Heart right ventricle (tissue), 16 donors: ENCODE measurements around the gene BICRAL. TPM values are rescaled to one million over a fixed set of nuclear protein-coding genes. Genes with fewer than 3 reads are reported as not detected.

Experiments
- ATAC-seq, 8 donors: fragments of 200-7000 bp; cut with Tn5 transposase; one replicate each; pipeline ENCODE4 v1.9.1; 2020; ENCODE audit warnings: mild to moderate bottlenecking in 8 of 8, moderate library complexity in 8 of 8, moderate number of reproducible peaks in 1 of 8
- DNase-seq, 2 donors: peaks; one replicate each; pipeline ENCODE4 v3.0.0-alpha.2; 2020
- H3K27ac ChIP-seq, 10 donors: fragments of 200-600 bp; sonication (generic) in 2 of 10; one replicate each; pipeline versions ENCODE4 v1.5.0 to v1.8.0; 2020 to 2022; ENCODE audit warnings: mild to moderate bottlenecking in 3 of 10
- H3K27me3 ChIP-seq, 7 donors: fragments of 200-600 bp; one replicate each; pipeline ENCODE4 v1.8.0; 2021 to 2022; ENCODE audit warnings: mild to moderate bottlenecking in 2 of 7
- H3K36me3 ChIP-seq, 9 donors: fragments of 200-600 bp; sonication (generic) in 1 of 9; one replicate each; pipeline versions ENCODE4 v1.5.0 to v1.8.0; 2020 to 2022; ENCODE audit warnings: mild to moderate bottlenecking in 2 of 9
- H3K4me1 ChIP-seq, 9 donors: fragments of 200-600 bp; sonication (generic) in 1 of 9; one replicate each; pipeline versions ENCODE4 v1.5.0 to v1.8.0; 2020 to 2022; ENCODE audit warnings: mild to moderate bottlenecking in 4 of 9
- H3K4me3 ChIP-seq, 10 donors: fragments of 200-600 bp; sonication (generic) in 2 of 10; one replicate each; pipeline versions ENCODE4 v1.5.0 to v1.8.0; 2020 to 2022; ENCODE audit warnings: mild to moderate bottlenecking in 7 of 10, moderate library complexity in 2 of 10
- H3K9me3 ChIP-seq, 11 donors: fragments of 200-600 bp in 10 of 11; sonication (generic) in 2 of 11; one replicate each; pipeline versions ENCODE4 v1.5.0 to v1.8.0; 2013 to 2022; ENCODE audit warnings: mild to moderate bottlenecking in 2 of 11, control low read depth in 1 of 11, moderate library complexity in 1 of 11
- WGBS, 2 donors: extraction: QIAGEN DNeasy Blood & Tissue Kit; methylation state at CpG; one replicate each; pipeline ENCODE4 v1.1.7; 2013; ENCODE audit warnings: inconsistent platforms in 1 of 2; 5-methylcytosine and 5-hydroxymethylcytosine counted together
- intact Hi-C, 10 donors: fragments of 100-400 bp; cut with DNase I; formaldehyde crosslinking; loops; one replicate each; pipeline versions ENCODE4 v1.11.1 to v1.14.2; 2022
- polyA plus RNA-seq, 2 donors: library from polyadenylated mRNA; stranded (reverse); fragments of 200-250 nt; gene quantifications; one replicate each; pipeline ENCODE4 v1.2.3, GENCODE V29; 2013
- total RNA-seq, 10 donors: library from RNA; stranded (reverse); fragmentation: NEBNext Ultra II Directional in 3 of 10; extraction: Animal tissue kit (Norgen Biotek cat#: 25700) in 3 of 10; gene quantifications; one replicate each; pipeline versions ENCODE4 v1.2.1 to v1.2.4, GENCODE V29; 2021 to 2023
- TF ChIP-seq, protein P1 (sequence below), 9 donors: fragments of 200-600 bp; sonication (generic) in 2 of 9; IDR thresholded peaks; one replicate each; pipeline versions ENCODE4 v1.5.0 to v1.8.0; 2021 to 2022; ENCODE audit warnings: antibody characterized with exemption in 9 of 9, mild to moderate bottlenecking in 5 of 9, moderate library complexity in 1 of 9
- donor health status: Arrhythmogenic right ventricular cardiomyopathy.
- donor health status: ischemic (EF 13 %, LVEDD 7.1; RV severe dilation, severe dysfunction).
- donor health status: healthy with polysubstance abuse.
- donor health status: DM: no; HTN: yes; CAD: no.
- donor health status: DM: no; HTN: no; CAD: no.
- donor health status: ischemic (EF 25% LVEDD 6.9; RV normal size, moderate dysfunction).
- donor health status: ischemic (EF 25% LVEDD 5.7; RV mildly dilated, moderate dysfunction).
- donor health status: healthy.
- donor health status: DM: yes; HTN: yes; CAD: no.
- donor health status: Ischemic cardiomyopathy.
- donor health status: ischemic (EF 35%, LVEDD 5.7; RV mildly dilated, moderate dysfunction).
- donor health status: nonischemic (EF 11% LVEDD 7.7; RV severe dilation, severe dysfunction).
- donor health status: DM: yes; HTN: yes; CAD: no.
- donor health status: PGD.
- donor health status: ischemic (EF 29% LVEDD 5.4; RV normal size, mild dysfunction).
- donor health status: nonischemic (EF 23%, LVEDD 6.1; RV moderate dilation, normal function).

The BICRAL gene
- total and polyA plus RNA-seq, 12 donors, result 2.7 to 15.7 (median 13.4) TPM

- DNase-seq, result no peak
- H3K9me3 ChIP-seq, result no peaks in the 10 kb centered on the region
- intact Hi-C loops, result loop anchor here in 1 of 10 donors (5.0 kb wide), 1 partner anchor 432 kb away; the partner anchor contains the start of gene SRF
- ATAC-seq, result no peak
- H3K4me1 ChIP-seq, result peaks cover 5 to 21% (median 16%) of the 10 kb centered on the region in 9 donors
- 53 to 65% methylated on average over 3 of the region's 3 CpGs for WGBS, 2 donors
- H3K36me3 ChIP-seq, result peaks cover 0 to 5% (median 0%) of the 10 kb centered on the region in 9 donors
- H3K27ac ChIP-seq, result no peak overlapping the region
- TF ChIP-seq, protein P1, sequence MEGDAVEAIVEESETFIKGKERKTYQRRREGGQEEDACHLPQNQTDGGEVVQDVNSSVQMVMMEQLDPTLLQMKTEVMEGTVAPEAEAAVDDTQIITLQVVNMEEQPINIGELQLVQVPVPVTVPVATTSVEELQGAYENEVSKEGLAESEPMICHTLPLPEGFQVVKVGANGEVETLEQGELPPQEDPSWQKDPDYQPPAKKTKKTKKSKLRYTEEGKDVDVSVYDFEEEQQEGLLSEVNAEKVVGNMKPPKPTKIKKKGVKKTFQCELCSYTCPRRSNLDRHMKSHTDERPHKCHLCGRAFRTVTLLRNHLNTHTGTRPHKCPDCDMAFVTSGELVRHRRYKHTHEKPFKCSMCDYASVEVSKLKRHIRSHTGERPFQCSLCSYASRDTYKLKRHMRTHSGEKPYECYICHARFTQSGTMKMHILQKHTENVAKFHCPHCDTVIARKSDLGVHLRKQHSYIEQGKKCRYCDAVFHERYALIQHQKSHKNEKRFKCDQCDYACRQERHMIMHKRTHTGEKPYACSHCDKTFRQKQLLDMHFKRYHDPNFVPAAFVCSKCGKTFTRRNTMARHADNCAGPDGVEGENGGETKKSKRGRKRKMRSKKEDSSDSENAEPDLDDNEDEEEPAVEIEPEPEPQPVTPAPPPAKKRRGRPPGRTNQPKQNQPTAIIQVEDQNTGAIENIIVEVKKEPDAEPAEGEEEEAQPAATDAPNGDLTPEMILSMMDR (IDR thresholded peaks at IDR 0.05), result no peak
- peaks cover 0 to 8% (median 0%) of the 10 kb centered on the region in 7 donors for H3K27me3 ChIP-seq
- no peak overlapping the region for H3K4me3 ChIP-seq
These were observed 41.1 kb upstream of the BICRAL start for GRCh38 chr6:42740725-42741124.

GRCh38 chr6:42742116-42742894 is 39.5 kb upstream of the BICRAL start:
- H3K9me3 ChIP-seq, result no peaks in the 10 kb centered on the region

GRCh38 chr6:42744351-42744893 is 37.4 kb upstream of the BICRAL start:
- ATAC-seq (no peak), DNase-seq (no peak)
- 48 to 50% methylated on average over 21 of the region's 21 CpGs for WGBS, 2 donors
- H3K9me3 ChIP-seq, result no peaks in the 10 kb centered on the region
- no peaks in the 10 kb centered on the region for H3K27me3 ChIP-seq
- H3K4me3 ChIP-seq, result peak overlapping the region; percentile 68 to 99 (median 96)
- TF ChIP-seq, protein P1 (IDR thresholded peaks at IDR 0.05), result no peak
- peaks cover 5 to 38% (median 32%) of the 10 kb centered on the region in 9 donors for H3K4me1 ChIP-seq
- H3K27ac ChIP-seq, result peak overlapping the region in 5 of 10 donors; percentile 84 to 98 (median 95)
- intact Hi-C loops, result loop anchor here in 1 of 10 donors (5.0 kb wide), 1 partner anchor 428 kb away; the partner anchor contains the start of gene SRF
- H3K36me3 ChIP-seq, result peaks cover 0 to 5% (median 0%) of the 10 kb centered on the region in 9 donors

More at GRCh38 chr6:42742116-42742894, 39.5 kb upstream of the BICRAL start:
- Histone ChIP-seq H3K4me1 (peaks cover 5 to 21% (median 16%) of the 10 kb centered on the region in 9 donors), H3K36me3 (peaks cover 0 to 5% (median 0%) of the 10 kb centered on the region in 9 donors), H3K4me3 (no peak overlapping the region), H3K27me3 (no peaks in the 10 kb centered on the region), H3K27ac (no peak overlapping the region)
- DNase-seq, result no peak
- 83 to 88% methylated on average over 5 of the region's 5 CpGs for WGBS, 2 donors
- TF ChIP-seq, protein P1 (IDR thresholded peaks at IDR 0.05), result no peak
- intact Hi-C loops, result loop anchor here in 1 of 10 donors (5.0 kb wide), 1 partner anchor 430 kb away; the partner anchor contains the start of gene SRF
- ATAC-seq, result no peak

- no peak for ATAC-seq
- no peaks in the 10 kb centered on the region for H3K27me3 ChIP-seq
- intact Hi-C loops, result loop anchor here in 5 of 10 donors (5.0 kb wide), 3 partner anchors 37 to 147 kb away; partner anchors contain the start of genes BICRAL (in 3 of the 5) and RPL7L1 (in 3 of the 5)
- peak overlapping the region; percentile 68 to 99 (median 96) for H3K4me3 ChIP-seq
- peak; percentile 14 to 19 for DNase-seq
- H3K4me1 ChIP-seq, result peaks cover 5 to 38% (median 32%) of the 10 kb centered on the region in 9 donors
- H3K36me3 ChIP-seq, result peaks cover 0 to 5% (median 0%) of the 10 kb centered on the region in 9 donors
- peak overlapping the region in 9 of 10 donors; percentile 84 to 98 (median 91) for H3K27ac ChIP-seq
- TF ChIP-seq, protein P1 (IDR thresholded peaks at IDR 0.05), result no peak
- H3K9me3 ChIP-seq, result no peaks in the 10 kb centered on the region
- 2% methylated on average over 29 of the region's 29 CpGs for WGBS, 2 donors
These were observed 36.7 kb upstream of the BICRAL start for GRCh38 chr6:42745083-42745639.
